NCI-H2227 (cell line): ENCODE measurements around the gene ACYP2.
"Not testable (repeated sequence)": the region's sequence is repeated elsewhere in the genome, so short reads cannot be mapped to it uniquely, and the experiment has no call there.

ENCODE experiments used
- DNase-seq: peaks from one replicate; lab custom pipeline; 2025; ENCODE audit not compliant: unreplicated experiment; lab: John Stamatoyannopoulos, UW

The ACYP2 gene

GRCh38 chr2:54097124-54097523 lies 18.3 kb upstream of the ACYP2 start:
- DNase-seq: no peak

GRCh38 chr2:54099370-54099769 lies 16.0 kb upstream of the ACYP2 start:
- DNase-seq: no peak

GRCh38 chr2:54099829-54100585 lies 15.4 kb upstream of the ACYP2 start:
- DNase-seq: no peak

- no peak for DNase-seq
Measured at GRCh38 chr2:54100772-54101171, 14.6 kb upstream of the ACYP2 start.

- no peak for DNase-seq
Measured at GRCh38 chr2:54103454-54104314, 11.7 kb upstream of the ACYP2 start.

GRCh38 chr2:54106631-54107454 lies 8.6 kb upstream of the ACYP2 start:
- DNase-seq: peak; percentile 64

GRCh38 chr2:54107455-54107764 lies 8.0 kb upstream of the ACYP2 start:
- no peak for DNase-seq

- peak; percentile 10 for DNase-seq
Measured at GRCh38 chr2:54107903-54108615, 7.4 kb upstream of the ACYP2 start.

- no peak for DNase-seq
Measured at GRCh38 chr2:54109848-54110247, 5.6 kb upstream of the ACYP2 start.

- DNase-seq: not testable (repeated sequence)
Measured at GRCh38 chr2:54114479-54114878, 936 bp upstream of the ACYP2 start.

GRCh38 chr2:54114936-54115283 lies 505 bp upstream of the ACYP2 start:
- no peak for DNase-seq

- not testable (repeated sequence) for DNase-seq
Measured at GRCh38 chr2:54116598-54116997, 1.2 kb downstream of the ACYP2 start.

- no peak for DNase-seq
Measured at GRCh38 chr2:54120950-54121349, 5.5 kb downstream of the ACYP2 start.

- no peak for DNase-seq
Measured at GRCh38 chr2:54122171-54122935, 6.9 kb downstream of the ACYP2 start.

- DNase-seq: no peak
Measured at GRCh38 chr2:54122939-54123338, 7.5 kb downstream of the ACYP2 start.

GRCh38 chr2:54127174-54127573 lies 11.8 kb downstream of the ACYP2 start:
- DNase-seq: not testable (repeated sequence)

GRCh38 chr2:54133056-54133455 lies 17.6 kb downstream of the ACYP2 start:
- DNase-seq: no peak

- no peak for DNase-seq
Measured at GRCh38 chr2:54139210-54139609, 23.8 kb downstream of the ACYP2 start.

- DNase-seq: no peak
Measured at GRCh38 chr2:54143780-54144179, 28.4 kb downstream of the ACYP2 start.

- no peak for DNase-seq
Measured at GRCh38 chr2:54148391-54148790, 33.0 kb downstream of the ACYP2 start.
